Ishikawa (cell line): ENCODE results near the gene SPTA1.

Experiments
- CEBPB ChIP-seq: IDR thresholded peaks from 2 replicates; pipeline ENCODE4 v1.6.1; 2012
- CREB1 ChIP-seq: IDR thresholded peaks from 2 replicates; pipeline ENCODE4 v1.6.1; 2012; ENCODE audit warnings: low read depth
- EGR1 ChIP-seq: IDR thresholded peaks from 2 replicates; pipeline ENCODE4 v1.6.1; 2012
- EP300 ChIP-seq: IDR thresholded peaks from 2 replicates; pipeline ENCODE4 v1.6.1; 2012; ENCODE audit warnings: borderline replicate concordance
- FOXM1 ChIP-seq: IDR thresholded peaks from 2 replicates; pipeline ENCODE4 v1.6.1; 2012; ENCODE audit warnings: low read depth, borderline replicate concordance
- MAX ChIP-seq: IDR thresholded peaks from 2 replicates; pipeline ENCODE4 v1.6.1; 2012
- NFIC ChIP-seq: IDR thresholded peaks from 2 replicates; pipeline ENCODE4 v1.6.1; 2012
- RAD21 ChIP-seq: IDR thresholded peaks from 2 replicates; pipeline ENCODE4 v1.6.1; 2012; ENCODE audit warnings: low read depth
- REST ChIP-seq: IDR thresholded peaks from 2 replicates; pipeline ENCODE4 v1.6.1; 2012; ENCODE audit warnings: low read depth, mild to moderate bottlenecking
- TAF1 ChIP-seq: IDR thresholded peaks from 2 replicates; pipeline ENCODE4 v1.6.1; 2012; ENCODE audit warnings: low read depth, mild to moderate bottlenecking
- TCF12 ChIP-seq: IDR thresholded peaks from 2 replicates; pipeline ENCODE4 v1.6.1; 2012; ENCODE audit warnings: low read depth
- TEAD4 ChIP-seq: IDR thresholded peaks from 2 replicates; pipeline ENCODE4 v1.6.1; 2012
- USF1 ChIP-seq: IDR thresholded peaks from 2 replicates; pipeline ENCODE4 v1.6.1; 2012
- YY1 ChIP-seq: IDR thresholded peaks from 2 replicates; pipeline ENCODE4 v1.6.1; 2012; ENCODE audit warnings: low read depth
- ZBTB7A ChIP-seq: IDR thresholded peaks from 2 replicates; pipeline ENCODE4 v1.6.1; 2012; ENCODE audit warnings: low read depth

SPTA1 gene

GRCh38 chr1:158681606-158682005 lies 4.9 kb downstream of the SPTA1 start:
- TF ChIP-seq EGR1 (no peak), TCF12 (no peak), ZBTB7A (no peak), EP300 (no peak), MAX (no peak), FOXM1 (no peak), REST (no peak), RAD21 (no peak), CREB1 (no peak), CEBPB (no peak)

GRCh38 chr1:158679289-158679688 lies 7.2 kb downstream of the SPTA1 start:
- TF ChIP-seq REST (no peak), CEBPB (no peak), EP300 (no peak), RAD21 (no peak), TCF12 (no peak), CREB1 (no peak), MAX (no peak), TAF1 (no peak), USF1 (no peak), TEAD4 (no peak), NFIC (no peak), FOXM1 (no peak), EGR1 (no peak), YY1 (no peak), ZBTB7A (no peak)

- TF ChIP-seq YY1 (no peak), CREB1 (no peak), NFIC (no peak), REST (no peak)
Observed at GRCh38 chr1:158675563-158676323, 10.8 kb downstream of the SPTA1 start.

- TF ChIP-seq REST (no peak), TEAD4 (no peak), ZBTB7A (no peak), CREB1 (no peak)
Observed at GRCh38 chr1:158674302-158674701, 12.2 kb downstream of the SPTA1 start.
